A549 treated with AZD9567 at 1 μM for 4 hours (cell line): ENCODE results near the gene CDC42. TPM values are rescaled to one million over a fixed set of nuclear protein-coding genes. Genes with fewer than 3 reads are reported as not detected.

ENCODE experiments used
- total RNA-seq: library from RNA; stranded (reverse); fragments of 200-300 nt; extraction: Qiagen RNA extraction; gene quantifications from 5 replicates; pipeline ENCODE4 v1.2.3, GENCODE V29; 2022; ENCODE audit not compliant: insufficient read depth

Gene CDC42
- total RNA-seq, result 146 to 286 TPM (median 152 TPM) in 5 replicates

GRCh38 chr1:22052115-22053016 lies at the start of gene CDC42:
CDC42 (plus strand) TSS chr1:22052709; CDS start chr1:22078479, 25,770 bp downstream.

Other genes with a start within 250 kb of the CDC42 start
- gene LDLRAD2, start 240.4 kb upstream of the CDC42 start, total RNA-seq, result 0.05 to 0.27 TPM (median 0.19 TPM) in 4 of 5 replicates, not detected in the other
- gene HSPG2, start 115.4 kb upstream of the CDC42 start, total RNA-seq, result 45.1 to 73.5 TPM (median 67.4 TPM) in 5 replicates
- not detected in 5 replicates for gene CELA3B, start 75.7 kb upstream of the CDC42 start, total RNA-seq
- gene CELA3A, start 51.1 kb upstream of the CDC42 start, total RNA-seq, result not detected in 5 replicates
- gene WNT4, start 90.4 kb downstream of the CDC42 start, total RNA-seq, result 0.18 to 0.37 TPM (median 0.28 TPM) in 4 of 5 replicates, not detected in the other